H9 (cell line): Measurements from ENCODE around the gene SORBS1. TPM values are rescaled to one million over a fixed set of nuclear protein-coding genes. Genes with fewer than 3 reads are reported as not detected.
"Not testable (repeated sequence)": the region's sequence is repeated elsewhere in the genome, so short reads cannot be mapped to it uniquely, and the experiment has no call there.

Source experiments
- DNase-seq: peaks from one replicate; pipeline ENCODE4 v3.0.0-alpha.2; 2017
- H2AFZ ChIP-seq: one replicate; pipeline ENCODE4 v1.6.1; 2013; ENCODE audit warnings: mild to moderate bottlenecking, low read length, control low read depth, moderate library complexity
- H2AK5ac ChIP-seq: 2 replicates; pipeline ENCODE4 v1.6.1; 2013; ENCODE audit warnings: low read length, control low read depth, mixed read lengths; ENCODE audit not compliant: insufficient read length
- H2BK120ac ChIP-seq: one replicate; pipeline ENCODE4 v1.6.1; 2013; ENCODE audit warnings: low read depth, mild to moderate bottlenecking, low read length, control low read depth, inconsistent platforms; ENCODE audit not compliant: poor library complexity, severe bottlenecking
- H2BK12ac ChIP-seq: 2 replicates; pipeline ENCODE4 v1.6.1; 2013; ENCODE audit warnings: low read length, control low read depth, mixed read lengths, low read depth; ENCODE audit not compliant: insufficient read length
- H2BK15ac ChIP-seq: 2 replicates; pipeline ENCODE4 v1.6.1; 2013; ENCODE audit warnings: low read depth, low read length, control low read depth
- H2BK20ac ChIP-seq: one replicate; pipeline ENCODE4 v1.6.1; 2013; ENCODE audit warnings: low read depth, mild to moderate bottlenecking, low read length, control low read depth, inconsistent platforms; ENCODE audit not compliant: poor library complexity, severe bottlenecking
- H2BK5ac ChIP-seq: 2 replicates; pipeline ENCODE4 v1.6.1; 2013; ENCODE audit warnings: low read length, control low read depth, mixed read lengths; ENCODE audit not compliant: insufficient read length
- H3K14ac ChIP-seq: 2 replicates; pipeline ENCODE4 v1.6.1; 2013; ENCODE audit warnings: low read length, control low read depth; ENCODE audit not compliant: insufficient read depth
- H3K18ac ChIP-seq: 2 replicates; pipeline ENCODE4 v1.6.1; 2013; ENCODE audit warnings: low read depth, mild to moderate bottlenecking, mixed read lengths, low read length, control low read depth; ENCODE audit not compliant: insufficient read length
- H3K23ac ChIP-seq: 2 replicates; pipeline ENCODE4 v1.6.1; 2013; ENCODE audit warnings: low read length, control low read depth, mixed read lengths, low read depth; ENCODE audit not compliant: insufficient read length
- H3K23me2 ChIP-seq: 2 replicates; pipeline ENCODE4 v1.6.1; 2013; ENCODE audit warnings: low read depth, mild to moderate bottlenecking, mixed read lengths, low read length, control low read depth; ENCODE audit not compliant: insufficient read length, poor library complexity, severe bottlenecking
- H3K27ac ChIP-seq: 2 replicates; pipeline ENCODE4 v1.5.1; 2013; ENCODE audit warnings: low read length, control low read depth, mixed read lengths, low read depth; ENCODE audit not compliant: insufficient read length
- H3K27me3 ChIP-seq: 2 replicates; pipeline ENCODE4 v1.6.1; 2013; ENCODE audit warnings: low read length, control low read depth, inconsistent platforms; ENCODE audit not compliant: insufficient read depth
- H3K4ac ChIP-seq: 2 replicates; pipeline ENCODE4 v1.6.1; 2013; ENCODE audit warnings: low read depth, mild to moderate bottlenecking, control low read depth, inconsistent platforms, low read length, moderate library complexity
- H3K4me1 ChIP-seq: 2 replicates; pipeline ENCODE4 v1.6.1; 2013; ENCODE audit warnings: low read length, control low read depth, inconsistent platforms; ENCODE audit not compliant: insufficient read depth
- H3K4me2 ChIP-seq: 2 replicates; pipeline ENCODE4 v1.6.1; 2013; ENCODE audit warnings: low read length, control low read depth, mixed read lengths; ENCODE audit not compliant: insufficient read length, insufficient read depth
- H3K56ac ChIP-seq: 2 replicates; pipeline ENCODE4 v1.6.1; 2013; ENCODE audit warnings: low read depth, mild to moderate bottlenecking, mixed read lengths, low read length, control low read depth; ENCODE audit not compliant: insufficient read length
- H3K79me1 ChIP-seq: 2 replicates; pipeline ENCODE4 v1.6.1; 2013; ENCODE audit warnings: low read depth, mild to moderate bottlenecking, moderate library complexity, low read length, control low read depth, inconsistent platforms; ENCODE audit not compliant: insufficient read depth, poor library complexity, severe bottlenecking
- H3K79me2 ChIP-seq: 2 replicates; pipeline ENCODE4 v1.6.1; 2013; ENCODE audit warnings: low read length, control low read depth, inconsistent platforms; ENCODE audit not compliant: insufficient read depth
- H3K9ac ChIP-seq: 2 replicates; pipeline ENCODE4 v1.6.1; 2013; ENCODE audit warnings: low read length, control low read depth, mixed read lengths; ENCODE audit not compliant: insufficient read length; ENCODE audit errors: extremely low read depth
- H3K9me3 ChIP-seq: one replicate; pipeline ENCODE4 v1.6.1; 2013; ENCODE audit warnings: low read depth, low read length, inconsistent platforms; ENCODE audit not compliant: control insufficient read depth
- H3T11ph ChIP-seq: one replicate; pipeline ENCODE4 v1.6.1; 2013; ENCODE audit warnings: mild to moderate bottlenecking, low read length, control low read depth, inconsistent platforms
- H4K20me1 ChIP-seq: one replicate; pipeline ENCODE4 v1.6.1; 2013; ENCODE audit not compliant: control insufficient read depth, insufficient read length, insufficient read depth
- H4K5ac ChIP-seq: 2 replicates; pipeline ENCODE4 v1.6.1; 2013; ENCODE audit warnings: low read depth, mild to moderate bottlenecking, mixed read lengths, low read length, control low read depth; ENCODE audit not compliant: insufficient read length
- H4K8ac ChIP-seq: replicated peaks from 2 replicates; pipeline ENCODE4 v1.6.1; 2013; ENCODE audit warnings: low read length, control low read depth, mixed read lengths, low read depth; ENCODE audit not compliant: insufficient read length
- H4K91ac ChIP-seq: 2 replicates; pipeline ENCODE4 v1.6.1; 2013; ENCODE audit warnings: low read depth, mild to moderate bottlenecking, moderate library complexity, mixed read lengths, low read length, control low read depth; ENCODE audit not compliant: insufficient read length
- H3K27ac Mint-ChIP-seq, 3 experiments: 2 replicates in 2 of 3; 3 replicates in 1 of 3; pipeline ENCODE4 v1.8.0; 2020 to 2021; ENCODE audit warnings: mixed read lengths in 3 of 3, mild to moderate bottlenecking in 1 of 3, moderate library complexity in 1 of 3
- H3K27me3 Mint-ChIP-seq: 2 replicates; pipeline ENCODE4 v1.8.0; 2021; ENCODE audit warnings: low read depth, mild to moderate bottlenecking, moderate library complexity, mixed read lengths
- H3K36me3 Mint-ChIP-seq, 3 experiments: 2 replicates in 2 of 3; 3 replicates in 1 of 3; pipeline ENCODE4 v1.8.0; 2020 to 2021; ENCODE audit warnings: low read depth in 3 of 3, mixed read lengths in 3 of 3; ENCODE audit not compliant: insufficient read depth in 1 of 3
- H3K4me1 Mint-ChIP-seq, 2 experiments: 2 replicates each; pipeline ENCODE4 v1.8.0; 2020; ENCODE audit warnings: mixed read lengths in 2 of 2
- H3K4me3 Mint-ChIP-seq, 2 experiments: 2 replicates in 1 of 2; 3 replicates in 1 of 2; pipeline ENCODE4 v1.8.0; 2020 to 2021; ENCODE audit warnings: mild to moderate bottlenecking in 2 of 2, mixed read lengths in 2 of 2, moderate library complexity in 1 of 2
- H3K9me3 Mint-ChIP-seq, 2 experiments: 2 replicates in 1 of 2; 3 replicates in 1 of 2; pipeline ENCODE4 v1.8.0; 2020; ENCODE audit warnings: mild to moderate bottlenecking in 2 of 2, mixed read lengths in 2 of 2, moderate library complexity in 1 of 2
- CTCF ChIP-seq: fragments of 200-600 bp; sonication (generic); conservative IDR thresholded peaks from 3 replicates; pipeline ENCODE4 v1.8.0; 2021; ENCODE audit warnings: antibody characterized with exemption, mild to moderate bottlenecking
- WGBS: extraction: QIAGEN DNeasy Blood & Tissue Kit; methylation state at CpG from one replicate; pipeline ENCODE4 v1.1.7; 2013; ENCODE audit warnings: missing lambda C conversion rate, low lambda C conversion rate, mixed read lengths; ENCODE audit not compliant: insufficient read length; ENCODE audit errors: extremely low coverage; 5-methylcytosine and 5-hydroxymethylcytosine counted together
- total RNA-seq: library from RNA; stranded (reverse); gene quantifications from 2 replicates; pipeline ENCODE4 v1.2.1, GENCODE V29; 2021

Gene SORBS1
- total RNA-seq, 1 experiment from 2014 or later = 24.3 TPM

- H2AFZ ChIP-seq = no peak overlapping the region
- no peaks in the 10 kb centered on the region for H3K23me2 ChIP-seq
- no peak overlapping the region for H3T11ph ChIP-seq
- no peak overlapping the region for H2BK12ac ChIP-seq
- Mint-ChIP-seq H3K4me1 (peaks cover 55 to 59% of the 10 kb centered on the region in 2 experiments), H3K36me3 (0 out of 7 replicates have a peak, but pooled peaks cover 0 to 2% (median 0%) of the 10 kb centered on the region in 3 experiments), H3K27ac (peak overlapping the region in 2 of 3 experiments; percentile 42 to 65; a peak in 3 of 7 replicates), H3K9me3 (no peaks in the 10 kb centered on the region), H3K4me3 (no peak overlapping the region), H3K27me3 (peaks cover 2% of the 10 kb centered on the region; the same call in 1 of the 2 replicates)
- no peak for TF ChIP-seq CTCF
- H2BK5ac ChIP-seq = no peak overlapping the region
- H4K5ac ChIP-seq = no peak overlapping the region
- H3K18ac ChIP-seq = no peak overlapping the region
- H2BK15ac ChIP-seq = no peak overlapping the region
- H3K27me3 ChIP-seq = no peaks in the 10 kb centered on the region
- H3K4me2 ChIP-seq = no peak overlapping the region
- no peak overlapping the region for H4K91ac ChIP-seq
- peaks cover 9% of the 10 kb centered on the region; the same call in 1 of the 2 replicates for H3K4me1 ChIP-seq
- no peak overlapping the region for H2AK5ac ChIP-seq
- H3K79me1 ChIP-seq = no peaks in the 10 kb centered on the region
- H2BK20ac ChIP-seq = no peak overlapping the region
- no peak overlapping the region for H4K8ac ChIP-seq
- no peaks in the 10 kb centered on the region for H3K9me3 ChIP-seq
- no peaks in the 10 kb centered on the region for H3K79me2 ChIP-seq
- H2BK120ac ChIP-seq = no peak overlapping the region
- H3K56ac ChIP-seq = no peak overlapping the region
- WGBS = no CpG with 5 or more reads among the region's 3 CpGs
- DNase-seq = no peak
- H3K9ac ChIP-seq = no peak overlapping the region
- no peak overlapping the region for H3K14ac ChIP-seq
- no peaks in the 10 kb centered on the region for H4K20me1 ChIP-seq
- no peak overlapping the region for H3K27ac ChIP-seq
- no peak overlapping the region for H3K23ac ChIP-seq
- H3K4ac ChIP-seq = no peak overlapping the region
Measured at GRCh38 chr10:95469251-95469650, 91.9 kb downstream of the SORBS1 start.

GRCh38 chr10:95467642-95468041 lies 93.5 kb downstream of the SORBS1 start:
- H2BK5ac ChIP-seq, H4K20me1 ChIP-seq, H4K91ac ChIP-seq, H2BK120ac ChIP-seq, H3K79me1 ChIP-seq, H3K23ac ChIP-seq, H3K27me3 Mint-ChIP-seq, H3K9me3 ChIP-seq, H2AFZ ChIP-seq, H3K36me3 Mint-ChIP-seq, H3T11ph ChIP-seq, H4K5ac ChIP-seq, H3K18ac ChIP-seq, H3K27ac ChIP-seq, H3K4ac ChIP-seq, H3K79me2 ChIP-seq, H3K9ac ChIP-seq, H3K9me3 Mint-ChIP-seq, H3K23me2 ChIP-seq, H4K8ac ChIP-seq, H3K56ac ChIP-seq, DNase-seq, H2BK12ac ChIP-seq, H3K14ac ChIP-seq, H2BK20ac ChIP-seq, H3K4me2 ChIP-seq, H3K27me3 ChIP-seq, H3K4me3 Mint-ChIP-seq, H2BK15ac ChIP-seq, H2AK5ac ChIP-seq: not testable (repeated sequence)
- peaks cover 58 to 62% of the 10 kb centered on the region in 2 experiments for H3K4me1 Mint-ChIP-seq
- WGBS = no CpG with 5 or more reads among the region's 5 CpGs
- peaks cover 13% of the 10 kb centered on the region; the same call in 1 of the 2 replicates for H3K4me1 ChIP-seq
- peak overlapping the region; percentile 74 to 90 (median 81); a peak in 6 of 7 replicates for H3K27ac Mint-ChIP-seq
